ENCODE data around the gene QARS1.

QARS1 gene

DNA sequence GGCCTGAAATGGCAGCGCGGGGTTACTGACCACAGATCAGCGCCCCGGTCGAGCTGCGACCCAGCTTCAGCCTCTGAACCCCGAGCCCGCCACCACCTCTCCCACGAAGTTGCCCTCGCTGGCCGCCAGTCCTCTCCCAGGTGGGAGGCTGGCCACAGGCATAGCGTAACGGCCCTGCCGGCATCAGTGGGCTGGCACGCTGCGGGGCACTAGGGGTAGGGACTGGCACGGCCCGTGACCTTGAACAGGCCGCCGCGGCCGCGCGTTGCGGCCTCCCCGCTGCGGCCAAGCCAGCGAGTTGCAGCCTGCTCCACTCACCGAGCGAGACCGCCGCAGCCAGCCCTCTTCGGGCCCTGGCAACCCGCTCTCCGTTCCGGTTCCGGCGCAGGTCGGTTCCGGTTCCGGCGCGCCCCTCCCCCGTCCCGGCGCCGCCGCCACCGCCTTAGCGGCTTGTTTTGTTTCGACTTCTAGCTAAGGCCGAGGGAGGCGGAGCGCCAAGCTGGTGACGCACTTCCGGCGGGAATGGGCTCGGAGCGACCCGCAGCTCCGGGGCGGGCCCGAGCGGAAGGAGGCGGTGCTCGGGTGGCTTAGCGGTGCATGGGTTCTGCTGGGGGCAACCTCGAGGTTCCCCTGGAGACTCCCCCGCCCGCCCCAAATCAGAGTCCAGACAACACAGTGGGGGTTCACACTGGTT lies 16.0 kb upstream of the QARS1 start, which contains the start of gene USP19:
USP19 (minus strand) TSS at position 386 of the 694 bp plus-strand sequence. CDS start 1,678 bp downstream, outside the sequence.
- DNase-seq (ENCODE audit: low read depth in 2 of 2), result peak; percentile 82 to 86

DNA sequence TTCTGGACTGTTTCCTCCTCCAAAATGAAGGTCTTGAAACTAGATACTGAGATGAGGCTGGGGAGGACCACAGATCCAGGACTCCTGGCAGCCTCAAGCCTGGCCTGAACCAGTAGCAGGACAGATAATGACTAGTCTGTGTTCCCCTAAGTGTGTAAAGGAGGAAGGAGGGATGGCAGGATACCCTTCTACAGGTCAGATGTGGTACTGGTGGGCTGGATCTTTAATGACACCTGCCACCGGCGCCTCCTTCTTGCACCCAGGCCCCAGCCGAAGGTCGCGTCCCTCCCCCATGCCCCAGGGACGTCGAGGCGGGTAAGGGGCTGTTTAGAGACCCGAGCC lies 15.5 kb upstream of the QARS1 start:
- no peak for DNase-seq (ENCODE audit: low read depth in 2 of 2)

DNA sequence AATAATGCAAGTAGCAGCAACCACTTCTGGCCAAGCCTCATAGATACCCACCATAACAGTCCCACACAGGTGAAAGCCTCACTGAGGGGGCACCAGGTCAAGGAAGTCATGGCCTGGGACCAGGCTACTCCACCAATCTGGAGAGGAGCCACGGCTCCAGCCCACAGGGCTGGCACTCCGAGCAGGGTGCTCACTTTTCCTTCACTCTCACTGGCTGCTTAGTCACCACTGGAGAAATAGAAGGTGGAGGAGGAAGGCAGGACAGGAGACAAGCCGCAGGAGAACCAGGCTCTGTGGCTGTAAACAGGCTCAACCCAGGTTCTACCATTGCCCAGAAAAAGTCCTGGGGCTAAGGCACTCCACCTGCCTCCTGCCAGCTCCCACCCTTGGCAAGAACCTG lies 14.9 kb upstream of the QARS1 start:
- no peak for DNase-seq (ENCODE audit: low read depth in 2 of 2)

DNA sequence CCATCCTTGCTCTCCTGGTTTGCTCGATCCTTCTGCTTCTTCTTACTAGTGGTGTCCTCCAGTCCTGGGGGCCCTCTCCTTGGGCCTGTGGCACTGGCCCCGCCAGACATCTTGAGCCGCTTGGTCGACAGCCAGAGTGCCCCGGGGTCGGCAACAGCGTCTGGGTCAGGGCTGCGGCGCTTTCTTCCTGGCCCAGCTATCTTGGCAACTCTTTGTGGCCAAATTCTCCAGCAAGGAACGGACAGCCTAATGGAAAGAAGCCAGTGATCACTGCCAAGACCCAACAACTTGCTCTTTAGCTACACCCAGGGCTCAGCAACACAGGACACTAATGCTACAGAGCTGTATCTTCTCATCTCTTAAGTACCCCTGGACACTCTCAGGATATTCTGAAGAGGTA lies 14.5 kb upstream of the QARS1 start:
- no peak for DNase-seq (ENCODE audit: low read depth in 2 of 2)

DNA sequence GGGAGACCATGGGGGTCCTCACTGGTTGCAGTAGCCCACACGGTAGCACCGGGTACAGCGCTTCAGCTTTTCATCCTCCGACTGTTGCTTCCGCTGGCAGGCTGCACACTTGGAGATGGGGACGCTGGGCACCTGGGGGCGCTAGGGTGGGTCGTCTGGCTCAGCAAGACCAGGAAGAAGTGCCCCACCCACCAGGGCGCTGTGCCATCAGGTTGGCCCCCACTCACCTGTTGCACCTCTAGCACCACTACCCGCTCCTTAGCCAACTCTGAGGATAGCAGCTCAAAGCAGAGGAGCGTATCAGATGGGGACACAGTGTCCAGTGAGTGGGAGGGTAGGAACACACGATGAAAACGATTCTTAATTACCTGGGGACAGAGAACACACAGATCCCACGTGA lies 7.7 kb upstream of the QARS1 start:
- DNase-seq (ENCODE audit: low read depth in 2 of 2), result no peak

DNA sequence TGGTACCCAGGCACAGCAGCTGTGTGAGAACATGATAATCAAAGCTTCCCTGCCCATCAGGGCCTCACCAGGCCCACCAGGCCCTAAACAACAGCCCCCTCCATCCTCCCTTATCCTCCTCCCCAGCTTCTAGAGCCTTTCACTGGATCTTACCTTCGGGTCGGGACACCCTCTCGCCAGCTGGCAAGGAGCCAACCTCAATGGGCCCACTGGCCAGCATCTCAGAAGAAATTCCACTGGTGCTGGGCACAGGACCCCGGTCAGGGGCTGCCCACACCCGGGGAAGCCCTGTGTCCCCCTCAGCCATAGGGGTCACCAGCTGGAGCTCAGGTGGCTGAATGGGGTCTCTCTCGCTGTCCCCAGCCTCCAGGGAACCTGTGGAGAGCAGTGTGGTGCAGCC lies 6.8 kb upstream of the QARS1 start:
- DNase-seq (ENCODE audit: low read depth in 2 of 2), result no peak

DNA sequence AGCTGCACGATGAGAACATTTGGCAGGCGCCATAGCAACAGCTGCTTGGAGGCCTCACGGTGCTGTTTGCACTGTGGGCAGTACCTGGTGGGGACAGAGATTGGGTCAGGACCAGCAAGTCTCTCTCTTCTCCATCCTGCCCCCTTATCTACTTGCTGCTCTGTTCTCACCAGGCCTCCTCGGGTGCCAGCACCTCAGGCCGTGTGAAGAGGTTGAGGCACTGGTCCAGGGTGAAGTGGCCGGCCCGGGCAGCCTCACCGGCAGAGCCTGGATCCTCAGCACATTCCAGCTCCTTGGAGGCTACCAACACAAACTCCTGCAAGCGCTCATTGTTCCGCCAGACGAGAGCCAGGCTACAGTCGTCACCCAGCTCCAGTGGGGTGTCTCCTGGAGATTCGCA lies 6.2 kb upstream of the QARS1 start:
- DNase-seq (ENCODE audit: low read depth in 2 of 2), result no peak

DNA sequence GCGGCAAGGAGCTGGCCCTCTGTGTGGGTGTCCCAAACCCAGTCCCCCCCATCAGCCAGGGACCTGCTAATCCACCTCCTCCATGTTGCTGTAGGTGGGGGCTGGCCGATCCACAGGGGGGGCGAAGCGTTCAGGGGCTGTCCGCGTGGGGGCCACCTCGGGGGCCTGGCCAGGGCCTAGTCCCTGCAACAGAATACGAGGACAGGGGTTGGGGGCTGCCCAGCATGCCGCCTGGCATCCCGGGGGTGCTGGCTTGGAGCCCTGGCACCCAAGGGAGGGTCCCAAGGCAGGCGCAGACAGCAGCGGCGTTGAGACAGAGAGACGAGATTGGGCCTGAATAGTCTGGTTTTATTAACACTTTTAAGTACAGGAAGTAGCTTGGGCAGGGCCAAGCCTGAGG lies 3.8 kb upstream of the QARS1 start:
- DNase-seq (ENCODE audit: low read depth in 2 of 2), result no peak

DNA sequence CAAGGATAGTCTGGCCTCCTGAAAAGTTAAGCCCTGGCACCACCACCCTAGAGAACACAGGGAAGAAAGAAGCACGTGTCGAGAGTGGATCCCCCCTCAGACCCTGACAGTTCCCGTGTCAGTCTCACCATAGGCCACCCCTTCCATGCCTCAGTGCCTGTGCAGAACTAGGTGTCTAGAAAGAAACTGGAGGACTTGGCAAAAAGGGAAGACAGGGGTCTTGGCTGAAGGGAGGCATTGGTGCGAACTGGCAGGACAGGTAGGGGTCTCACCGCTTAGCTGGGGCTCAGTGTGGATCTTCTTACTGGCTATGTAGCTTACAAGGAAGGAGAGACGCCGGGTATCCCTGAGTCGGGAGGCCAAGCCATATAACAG lies 518 bp downstream of the QARS1 start:
- no peak for DNase-seq (ENCODE audit: low read depth in 2 of 2)

DNA sequence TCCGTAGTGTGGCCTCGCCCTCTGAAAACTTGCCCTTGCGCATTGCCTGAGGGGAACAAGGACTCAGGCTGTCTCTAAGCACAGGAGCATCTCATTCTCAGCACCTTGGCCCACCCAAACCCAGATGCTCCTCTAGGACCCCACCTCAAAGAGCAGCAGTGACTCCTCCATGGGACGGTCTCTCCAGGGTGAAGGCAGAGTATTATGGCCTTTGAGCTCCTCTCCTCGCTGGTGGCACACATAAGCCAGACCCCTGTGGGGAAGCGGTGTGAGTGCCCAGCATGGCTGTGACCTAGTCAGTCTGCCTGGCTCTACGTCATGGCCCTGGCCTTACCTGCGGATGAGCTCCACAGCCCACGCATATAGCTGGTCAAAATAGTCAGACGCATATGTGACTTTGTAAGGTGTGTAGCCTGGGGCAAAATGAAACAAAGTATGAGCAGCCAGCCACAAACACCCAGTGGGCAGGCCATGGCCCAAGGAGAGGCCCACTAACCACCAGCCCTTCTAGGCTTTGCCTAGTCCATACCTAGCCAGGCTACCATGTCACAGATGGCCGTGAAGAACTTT lies 4.4 kb downstream of the QARS1 start:
- no peak for DNase-seq (ENCODE audit: low read depth in 2 of 2)

DNA sequence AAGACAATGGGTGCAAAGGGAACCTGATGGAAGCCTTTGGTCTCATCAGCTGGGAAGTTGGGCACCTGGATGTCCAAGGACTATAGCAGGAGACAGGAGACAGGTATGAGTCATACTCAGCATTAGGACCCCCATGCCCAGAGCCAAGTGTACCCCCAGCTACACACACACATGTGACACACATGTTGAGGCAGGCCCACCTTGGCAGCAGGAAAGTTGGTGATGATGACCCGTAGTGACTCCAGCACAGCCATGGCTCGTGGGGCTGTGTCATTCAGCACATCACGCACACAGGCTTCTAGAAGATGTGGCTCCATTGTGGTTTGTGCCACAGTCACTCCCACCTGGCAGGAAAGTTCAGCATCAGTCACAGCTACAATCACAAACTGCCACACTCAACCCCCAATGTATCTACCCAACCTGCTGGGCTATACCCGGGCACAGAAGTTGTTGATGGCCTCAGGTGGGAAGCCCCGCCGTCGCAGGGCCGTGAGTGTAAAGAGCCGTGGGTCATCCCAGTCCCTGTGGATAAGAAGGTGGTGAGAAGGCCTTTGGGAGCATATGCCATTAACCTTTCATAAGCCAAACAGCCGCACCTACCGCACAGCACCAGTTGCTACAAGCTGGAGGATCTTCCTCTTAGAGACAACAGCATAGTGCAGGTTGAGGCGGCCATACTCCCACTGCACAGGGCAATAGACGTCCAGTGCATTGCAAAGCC lies 5.5 kb downstream of the QARS1 start:
- DNase-seq (ENCODE audit: low read depth in 2 of 2), result no peak

DNA sequence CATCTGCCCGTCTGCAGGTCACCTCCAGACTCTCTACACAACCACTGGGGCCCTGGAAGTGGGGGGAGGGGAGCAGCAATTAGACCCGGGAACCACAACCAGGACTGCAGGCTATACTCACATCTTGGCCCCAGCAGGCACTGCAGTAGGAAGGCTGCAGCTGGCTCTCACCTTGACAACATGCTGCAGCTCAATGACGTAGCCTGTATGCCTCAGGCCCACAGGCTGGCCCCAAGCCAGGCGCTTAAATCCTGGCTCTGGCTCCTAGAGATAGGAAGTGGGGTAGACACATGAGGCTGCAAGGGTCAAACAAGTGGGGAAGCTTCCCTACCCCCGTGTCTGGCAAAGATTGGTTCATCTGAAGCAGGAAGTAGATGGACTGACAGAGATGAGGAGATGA lies 6.1 kb downstream of the QARS1 start:
- no peak for DNase-seq (ENCODE audit: low read depth in 2 of 2)

DNA sequence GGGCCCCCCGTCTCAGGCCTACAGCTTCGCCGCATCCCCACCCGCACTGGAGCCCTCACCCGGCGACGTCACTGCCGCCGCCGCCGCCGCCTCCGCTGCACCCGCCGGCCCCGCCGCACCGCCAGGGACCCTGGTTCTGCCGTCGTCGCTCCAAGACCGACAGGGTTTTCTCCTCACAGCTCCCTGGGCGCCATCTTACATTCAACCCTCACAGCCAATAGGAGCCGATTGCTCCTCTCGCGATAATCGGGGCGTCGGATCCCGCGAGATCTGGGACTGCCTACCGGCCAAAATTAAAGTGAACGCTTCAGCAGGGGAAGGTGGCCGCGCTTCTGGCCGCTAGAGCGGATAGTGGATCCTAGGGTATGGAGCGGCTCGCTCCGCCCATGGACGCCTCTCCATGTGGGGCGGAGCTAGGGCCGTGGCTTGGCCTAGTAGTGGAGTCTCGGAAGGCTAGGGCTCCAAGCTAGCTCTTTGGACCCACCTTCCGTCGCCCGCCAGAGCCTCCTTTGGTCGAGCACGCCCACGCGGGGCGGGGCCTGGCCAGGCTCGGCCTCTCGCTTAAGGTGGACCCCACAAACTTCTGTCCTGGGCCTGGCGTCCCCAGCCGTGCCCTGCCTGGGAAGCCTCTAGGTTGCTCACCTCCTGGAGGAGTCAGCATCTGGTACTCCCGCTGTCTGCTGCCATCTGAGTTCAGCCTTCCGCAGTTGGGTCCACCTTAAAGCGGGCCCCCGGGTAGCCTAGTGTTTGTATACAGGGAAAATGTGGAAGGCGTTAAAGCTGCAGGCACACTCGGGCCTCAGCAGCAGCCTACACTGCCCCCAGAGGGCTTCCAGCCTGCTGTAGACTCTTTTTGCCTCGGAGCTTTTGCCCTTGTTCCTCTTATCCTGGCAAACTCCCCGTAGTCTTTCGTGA lies 10.4 kb downstream of the QARS1 start, which contains the start of gene QRICH1:
QRICH1 (minus strand) TSS at position 219 of the 915 bp plus-strand sequence. CDS start 17,054 bp downstream, outside the sequence.
- DNase-seq (ENCODE audit: low read depth in 2 of 2), result peak; percentile 88 to 91

DNA sequence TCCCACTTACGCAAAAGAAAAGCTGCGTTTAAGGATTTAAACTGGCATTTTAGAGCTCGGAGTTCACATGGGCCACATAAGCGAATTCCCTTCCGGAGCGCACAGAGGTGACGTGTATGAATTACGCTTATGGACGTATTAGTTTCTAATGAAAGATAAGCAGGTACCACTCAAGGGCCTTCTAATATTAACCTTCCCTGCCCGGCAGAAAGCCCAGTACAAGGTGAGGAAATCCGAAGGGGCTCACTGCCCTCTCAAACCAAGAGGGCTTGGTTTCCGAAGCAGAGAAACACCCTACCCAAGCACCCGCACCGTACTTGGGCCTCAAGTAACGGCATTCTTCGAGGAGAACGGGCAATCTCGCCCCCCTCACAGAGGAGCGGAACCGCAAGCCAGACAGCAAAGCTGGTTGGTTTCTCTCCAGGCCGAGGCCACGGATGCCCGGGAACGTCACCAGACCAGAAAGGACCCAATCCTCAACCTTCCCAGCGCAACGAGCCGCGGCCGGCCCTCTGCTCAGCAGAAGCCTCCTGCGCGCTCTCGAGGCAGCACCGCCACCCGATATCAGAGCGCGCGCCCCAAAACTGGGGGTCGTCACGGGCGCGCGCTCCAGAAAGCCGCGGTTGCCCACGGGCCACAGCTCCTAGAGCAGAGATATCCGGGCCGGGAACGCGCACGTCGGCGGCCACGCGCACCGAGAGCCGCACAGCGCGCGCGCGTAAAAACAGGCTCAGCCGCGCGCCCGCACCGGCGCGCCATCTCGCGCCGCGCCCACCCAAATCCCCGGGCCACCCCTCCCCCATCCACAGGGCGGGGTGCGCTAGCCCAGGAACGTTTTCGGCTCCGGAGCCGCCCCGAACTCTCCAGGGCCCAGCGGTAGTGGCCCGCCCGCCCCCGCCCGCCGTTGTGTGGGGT lies 11.4 kb downstream of the QARS1 start:
- DNase-seq (ENCODE audit: low read depth in 2 of 2), result peak; percentile 56 to 58

DNA sequence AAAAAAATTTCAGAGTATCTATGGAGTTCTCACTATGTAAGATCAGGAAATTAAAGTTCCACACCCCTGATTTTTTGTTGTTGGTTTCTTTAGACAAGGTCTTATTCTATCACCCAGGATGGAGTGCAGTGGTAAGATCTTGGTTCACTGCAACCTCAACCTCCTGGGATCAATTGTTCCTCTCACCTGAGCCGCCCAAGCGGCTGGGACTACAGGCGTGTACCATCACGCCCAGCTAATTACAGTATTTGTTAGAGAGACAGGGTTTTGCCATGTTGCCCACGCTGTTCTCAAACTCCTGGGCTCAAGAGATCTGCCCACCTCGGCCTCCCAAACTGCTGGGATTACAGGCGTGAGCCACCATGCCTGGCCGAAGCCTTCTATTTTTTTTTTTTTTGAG lies 23.1 kb downstream of the QARS1 start:
- DNase-seq (ENCODE audit: low read depth in 2 of 2), result no peak

DNA sequence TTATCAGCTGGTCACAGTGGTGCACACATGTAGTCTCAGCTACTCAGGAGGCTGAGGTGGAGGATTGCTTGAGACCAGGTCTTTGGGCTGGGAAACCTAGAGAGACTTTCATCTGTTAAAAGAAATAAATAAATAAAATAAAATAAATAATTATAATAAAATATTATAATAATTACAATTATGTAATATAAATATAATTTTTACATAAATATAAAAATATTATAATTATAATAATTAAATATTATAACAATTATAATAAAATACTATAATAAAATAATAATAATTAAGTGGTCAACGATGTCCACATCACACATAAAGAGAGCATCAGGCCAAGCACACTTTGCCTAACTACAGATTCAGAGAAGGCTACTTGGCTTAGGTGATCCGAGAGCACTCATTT lies 25.3 kb downstream of the QARS1 start:
- DNase-seq (ENCODE audit: low read depth in 2 of 2), result no peak

DNA sequence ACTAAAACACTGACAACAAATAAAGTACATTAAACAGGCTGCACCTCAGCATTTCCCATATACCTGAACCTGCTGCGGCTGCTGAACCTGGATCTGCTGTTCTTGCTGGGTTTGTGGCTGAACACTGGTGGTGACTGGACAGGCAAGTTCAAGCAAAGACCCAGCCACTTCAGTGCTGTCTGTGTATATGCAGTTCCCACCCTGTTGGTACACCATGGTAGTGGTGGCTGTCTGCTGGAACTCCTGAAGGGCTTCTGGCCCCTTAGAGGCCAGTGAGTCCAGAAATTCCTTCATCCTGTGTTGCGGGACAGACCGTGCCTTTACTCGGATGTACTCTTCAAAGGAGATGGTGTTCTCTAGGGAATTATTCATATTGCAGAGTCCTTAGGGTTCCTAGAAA lies 27.9 kb downstream of the QARS1 start:
- DNase-seq (ENCODE audit: low read depth in 2 of 2), result no peak

DNA sequence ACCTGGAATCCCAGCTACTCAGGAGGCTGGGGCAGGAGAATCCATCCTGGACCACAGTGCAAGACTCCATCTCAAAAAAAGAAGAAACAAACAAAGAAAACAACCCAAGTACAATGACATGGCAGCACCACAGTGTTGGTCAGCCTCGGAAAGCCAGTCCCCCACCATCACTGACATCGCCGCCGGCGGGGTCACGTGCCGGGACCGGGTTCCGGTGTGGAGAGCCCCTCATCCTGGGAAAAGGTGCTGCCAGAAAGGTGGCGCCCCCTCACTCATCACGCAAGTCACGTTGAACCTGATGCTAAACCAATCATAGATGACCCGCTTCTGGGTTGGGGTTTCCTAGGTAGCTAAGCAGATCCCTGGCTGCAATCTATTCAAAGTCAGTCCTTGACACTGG lies 28.4 kb downstream of the QARS1 start:
- DNase-seq (ENCODE audit: low read depth in 2 of 2), result no peak

DNA sequence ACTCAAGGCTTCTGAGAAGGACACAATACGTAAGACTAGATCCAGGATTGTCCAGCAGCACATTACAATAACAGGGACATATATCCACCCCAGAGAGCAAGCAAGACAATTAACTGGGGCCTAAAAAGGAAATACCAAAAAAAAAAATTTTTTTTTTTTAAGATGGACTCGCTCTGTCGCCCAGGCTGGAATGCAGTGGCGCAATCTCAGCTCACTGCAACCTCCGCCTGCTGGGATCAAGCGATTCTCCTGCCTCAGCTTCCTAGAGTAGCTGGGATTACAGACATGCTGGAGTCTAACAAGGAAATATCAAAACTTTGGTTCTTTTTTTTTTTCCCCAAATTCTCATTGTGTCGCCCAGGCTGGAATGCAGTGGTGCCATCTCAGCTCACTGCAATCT lies 46.5 kb downstream of the QARS1 start:
- DNase-seq (ENCODE audit: low read depth in 2 of 2), result no peak

DNA sequence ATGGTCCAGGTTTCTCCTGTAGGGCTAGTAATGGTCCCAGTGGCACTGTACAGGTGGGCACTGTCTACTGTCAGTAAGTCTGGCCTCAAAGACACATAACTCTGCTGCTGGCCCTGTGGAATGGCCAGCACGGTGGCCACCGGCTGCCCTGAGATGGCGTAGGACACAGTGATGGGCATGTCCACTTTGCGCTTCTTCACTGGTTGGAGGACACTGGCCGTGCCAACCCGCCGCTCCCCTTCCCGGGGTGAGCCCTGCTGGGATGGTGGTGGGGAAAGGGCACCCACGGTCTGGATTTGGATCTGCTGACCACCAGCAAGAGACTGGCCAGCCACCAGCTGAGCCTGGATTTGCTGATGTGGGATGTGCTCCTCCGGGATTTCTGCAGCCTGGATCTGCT lies 47.3 kb downstream of the QARS1 start:
- no peak for DNase-seq (ENCODE audit: low read depth in 2 of 2)

DNA sequence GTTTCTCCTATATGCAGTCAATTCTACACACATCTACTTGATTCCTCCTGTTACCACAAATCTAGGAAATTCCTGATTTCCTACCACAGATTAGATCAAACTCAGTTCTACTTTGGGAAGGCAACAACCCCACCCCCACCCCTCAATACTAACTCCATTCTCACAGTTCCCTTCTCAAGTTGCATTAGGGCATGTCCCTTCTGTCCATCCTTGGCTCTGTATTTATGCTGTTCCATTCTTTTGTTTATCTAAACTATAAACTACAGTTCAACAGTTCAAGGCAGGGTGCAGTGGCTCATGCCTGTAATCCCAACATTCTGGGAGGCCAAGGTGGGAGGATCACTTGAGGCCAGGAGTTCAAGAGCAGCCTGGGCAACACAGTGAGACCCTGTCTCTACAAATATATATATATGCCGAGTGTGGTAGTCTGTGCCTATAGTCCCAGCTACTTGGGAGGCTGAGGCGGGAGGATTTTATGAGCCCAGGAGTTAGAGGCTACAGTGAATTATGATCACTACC lies 50.2 kb downstream of the QARS1 start:
- no peak for DNase-seq (ENCODE audit: low read depth in 2 of 2)

All from stimulated activated CD8-positive, alpha-beta memory T cell treated with anti-CD3 and anti-CD28 coated beads, Interleukin-2, amount 100 ng/mL, for 1 hour (primary cell).